Stimulated activated CD8-positive, alpha-beta memory T cell treated with anti-CD3 and anti-CD28 coated beads, Interleukin-12 subunit alpha, Interleukin-12 subunit beta, amount 100 ng/mL, for 24 hours (primary cell): ENCODE measurements around the gene FOXD2.

Experiments used
- DNase-seq: peaks from one replicate; pipeline ENCODE4 v3.0.0-alpha.2; 2020; ENCODE audit errors: extremely low read depth

The FOXD2 gene

DNA sequence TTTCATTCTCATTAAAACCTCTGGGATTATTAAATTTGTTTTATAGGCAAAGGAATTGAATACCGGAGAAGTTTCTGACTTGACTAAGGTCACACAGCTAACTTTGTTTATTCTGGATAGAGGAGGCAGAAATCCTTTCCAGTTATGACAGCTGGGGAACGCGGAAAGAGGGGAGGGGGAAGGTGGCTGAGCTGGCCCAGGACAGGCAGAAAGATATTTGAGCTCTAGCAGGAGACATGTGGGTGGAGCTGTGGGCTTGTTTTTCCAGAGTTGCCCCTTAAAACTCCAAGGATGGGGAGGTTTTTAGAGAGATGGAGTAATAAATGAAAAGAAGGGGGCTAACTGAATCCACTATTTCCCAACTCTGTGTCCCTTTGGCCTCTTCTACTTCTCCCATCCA lies 27.8 kb downstream of the FOXD2 start:
- no peak for DNase-seq

DNA sequence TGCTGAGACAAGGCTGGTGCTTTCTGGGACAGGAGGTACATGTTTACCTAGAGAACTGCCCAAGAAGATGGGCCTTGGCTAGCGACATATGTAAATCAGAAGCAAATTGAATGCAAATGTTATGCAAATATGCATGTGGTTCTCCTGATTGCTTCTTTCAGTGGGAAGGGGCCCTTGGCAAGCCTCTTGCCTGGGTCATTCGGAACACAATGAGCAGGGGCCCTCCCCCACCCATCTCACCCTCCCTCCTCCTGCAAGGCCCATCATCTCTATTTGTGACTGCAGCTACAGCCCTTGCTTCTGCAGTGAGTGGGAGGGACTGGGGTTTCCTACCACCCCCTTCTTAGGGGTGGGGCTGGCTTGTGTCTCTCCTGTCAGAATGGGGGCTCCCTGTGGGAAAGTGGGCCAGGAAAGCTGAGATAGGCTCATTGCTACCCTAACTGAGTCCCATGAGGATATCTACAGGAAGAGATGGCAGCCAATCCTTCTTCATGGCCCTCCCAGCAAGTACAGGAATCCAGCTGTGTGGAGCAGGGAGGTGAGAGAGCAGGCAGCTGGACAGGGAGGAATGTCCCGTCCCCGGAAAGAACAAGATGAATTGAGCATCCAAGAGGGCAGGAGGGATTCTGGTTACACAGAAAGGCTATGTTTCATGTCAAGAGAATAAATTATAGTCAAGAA lies 31.0 kb downstream of the FOXD2 start:
- no peak for DNase-seq

DNA sequence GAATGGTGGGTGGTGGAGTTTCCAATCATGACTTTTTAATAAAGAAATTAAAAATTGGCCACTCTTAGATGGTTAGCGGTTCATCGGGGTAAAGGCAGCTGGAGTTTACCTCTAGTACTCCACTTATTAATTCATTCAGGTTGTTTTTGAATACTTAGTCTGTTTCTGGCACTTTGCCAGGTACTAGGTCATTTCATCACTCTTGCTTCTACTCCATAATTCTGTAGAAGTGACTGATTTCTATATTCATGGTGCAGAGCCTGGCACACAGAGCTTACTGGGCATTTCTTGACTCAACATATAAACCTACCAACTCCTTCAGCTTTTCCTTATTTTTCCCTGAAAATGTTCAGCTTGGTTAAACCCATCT lies 31.5 kb downstream of the FOXD2 start:
- no peak for DNase-seq

DNA sequence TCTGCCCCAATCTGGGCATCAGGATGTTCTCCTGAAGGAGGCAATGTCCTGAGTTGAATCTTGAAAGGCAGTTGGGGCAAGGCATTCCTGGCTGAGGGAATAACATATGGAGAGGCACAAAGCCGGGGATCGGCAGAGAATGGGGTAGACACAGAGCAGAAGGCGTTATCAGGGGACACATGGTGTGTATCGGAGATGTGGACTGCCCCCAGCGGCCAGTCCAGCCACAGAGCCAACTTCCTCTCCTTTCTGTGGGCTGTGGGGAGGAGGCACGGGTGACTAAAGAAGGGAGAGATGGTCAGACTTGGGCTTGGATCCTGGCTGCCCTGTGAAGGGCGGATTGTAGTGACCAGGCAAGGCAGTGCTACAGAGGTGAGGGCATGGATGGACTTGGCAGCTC lies 32.1 kb downstream of the FOXD2 start:
- no peak for DNase-seq

DNA sequence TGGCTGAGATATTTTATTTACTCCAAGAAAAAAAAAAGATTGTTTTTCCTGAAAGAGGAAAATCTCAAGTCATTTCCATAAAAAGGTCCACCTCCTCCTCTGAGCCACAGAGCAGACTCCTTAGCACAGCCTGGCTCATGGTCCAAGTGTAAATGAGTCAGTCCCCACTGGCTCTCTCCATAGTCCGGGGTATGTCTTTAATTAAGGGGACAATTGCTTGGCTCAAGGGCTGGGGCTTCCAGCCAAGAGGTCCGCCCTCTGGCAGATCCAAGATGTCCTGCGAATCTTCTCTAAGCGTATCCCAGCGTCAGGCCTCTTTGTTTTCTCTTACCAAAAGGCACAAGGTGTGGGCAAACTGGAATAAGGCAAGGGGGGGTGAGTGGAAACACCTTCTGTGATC lies 33.3 kb downstream of the FOXD2 start:
- DNase-seq, result no peak

DNA sequence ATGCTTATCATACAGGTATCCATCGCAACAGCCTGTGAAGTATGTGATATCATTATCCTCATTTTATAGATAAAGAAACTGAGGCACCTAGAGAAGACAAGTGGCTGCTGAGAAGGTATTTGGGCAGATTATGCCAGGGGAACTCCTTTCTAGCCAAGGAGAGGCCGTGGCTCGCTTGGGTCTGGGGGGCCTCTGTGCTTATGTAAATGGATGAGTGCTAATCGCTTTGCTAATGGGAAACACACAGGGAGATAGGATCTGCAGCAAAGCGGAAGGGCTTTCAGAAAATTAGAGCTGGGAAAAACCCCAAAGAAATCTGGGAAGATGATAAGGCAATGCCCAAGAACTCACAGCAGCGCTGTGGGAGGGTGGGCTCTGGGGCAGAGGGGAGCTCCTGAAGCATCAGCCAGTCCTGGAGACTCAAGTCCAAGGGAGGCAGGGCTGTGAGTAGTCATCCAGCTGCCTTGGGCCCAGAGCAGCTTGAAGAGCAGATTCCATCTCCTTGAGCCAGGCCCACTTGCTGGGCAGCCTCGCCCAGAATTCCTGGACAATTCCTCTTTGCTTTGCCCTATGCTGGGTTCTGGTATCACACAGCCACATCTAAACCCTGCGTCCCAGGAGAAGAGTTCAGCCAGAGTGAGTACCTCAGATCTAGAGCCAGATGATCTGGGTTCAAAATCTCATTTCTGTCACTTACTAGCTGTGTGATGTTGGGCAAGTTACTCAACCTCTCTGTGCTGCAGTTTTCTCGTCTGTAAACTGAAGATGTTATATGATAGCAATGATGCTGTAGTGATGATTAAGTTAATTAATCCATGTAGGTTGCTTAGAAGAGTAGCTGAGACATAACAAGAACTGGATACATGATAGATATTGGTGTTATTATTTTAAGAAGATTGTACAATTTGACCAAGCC lies 36.7 kb downstream of the FOXD2 start:
- no peak for DNase-seq

DNA sequence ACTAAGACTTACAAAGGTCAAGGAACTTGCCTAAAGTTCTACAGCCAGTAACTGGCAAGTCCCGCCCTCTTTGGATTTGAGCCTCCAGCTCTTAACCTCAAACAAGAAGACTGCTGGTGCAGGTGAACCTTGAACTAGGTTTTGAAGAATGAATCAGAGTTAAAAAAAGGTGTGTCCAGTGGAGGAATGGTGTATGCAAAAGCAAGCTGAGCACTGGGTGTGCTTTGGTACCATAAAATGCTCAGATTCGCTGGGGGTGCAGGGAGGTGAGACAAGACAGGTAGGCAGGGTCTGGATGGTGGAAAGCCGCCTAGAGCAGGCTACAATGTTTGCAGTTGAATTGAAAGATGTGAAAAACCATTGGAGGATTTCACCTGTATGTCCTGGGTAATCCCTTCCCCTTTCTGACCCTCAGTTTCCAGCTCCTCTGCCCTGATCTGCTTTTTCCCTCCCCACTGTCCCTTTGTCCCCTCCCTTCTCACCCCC lies 39.8 kb downstream of the FOXD2 start:
- DNase-seq, result no peak

DNA sequence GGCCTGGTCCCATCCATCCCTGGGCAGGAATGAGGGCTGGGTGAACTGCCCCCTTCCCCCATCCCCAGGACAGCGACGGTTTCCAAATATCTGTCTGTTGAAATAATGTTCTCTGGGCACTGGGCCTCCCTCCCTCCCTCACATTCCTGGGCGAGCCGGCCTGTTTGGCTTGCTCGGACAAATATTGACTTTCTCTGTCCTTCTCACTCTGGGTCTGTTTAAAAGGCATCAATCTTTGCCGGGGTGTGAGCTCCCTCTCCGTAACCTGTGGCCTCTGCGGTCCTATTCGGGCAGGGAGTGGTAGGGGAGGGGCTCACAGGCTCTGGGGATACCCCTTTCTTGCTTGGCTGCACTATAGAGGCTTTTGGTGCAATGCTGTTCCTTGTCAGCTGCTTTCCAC lies 40.2 kb downstream of the FOXD2 start:
- no peak for DNase-seq

DNA sequence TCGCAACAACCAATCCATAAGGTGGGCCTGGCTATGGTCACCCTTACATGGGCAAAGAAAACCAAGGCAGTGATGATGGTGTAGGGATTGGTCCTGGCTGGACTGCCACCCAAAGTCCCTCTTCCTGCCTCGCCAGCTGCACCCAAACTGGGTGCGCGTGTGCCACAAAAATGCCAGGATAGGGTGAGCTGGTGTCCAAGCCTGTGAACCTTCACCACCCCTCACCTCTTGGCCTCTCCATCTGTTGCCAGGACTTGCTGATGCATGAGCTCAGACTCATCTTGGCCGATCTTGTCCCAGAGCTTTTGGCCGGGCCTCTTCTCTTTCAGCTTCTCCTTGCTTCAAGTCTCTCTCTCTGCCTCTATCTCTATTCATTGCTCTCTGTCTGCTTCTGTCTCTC lies 41.8 kb downstream of the FOXD2 start:
- no peak for DNase-seq

DNA sequence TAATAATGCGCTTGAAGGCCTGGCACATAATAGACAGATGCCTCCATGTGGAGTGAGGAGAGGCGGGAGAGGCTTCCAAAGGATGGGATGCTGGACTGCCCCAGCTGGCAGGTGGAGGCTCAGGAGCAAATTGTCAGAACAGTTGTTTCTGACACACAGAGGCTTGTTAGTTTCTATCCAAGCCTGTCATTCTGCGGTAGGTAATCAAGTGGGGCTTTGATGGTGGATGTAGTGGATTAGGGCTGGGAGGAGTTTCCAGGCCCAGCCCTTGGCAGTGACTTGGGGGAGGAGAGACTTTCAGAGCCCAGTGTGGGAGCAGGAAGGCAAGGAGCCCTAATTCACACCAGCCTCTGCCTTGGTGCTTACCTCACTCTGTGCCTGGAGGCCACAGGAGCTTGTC lies 44.1 kb downstream of the FOXD2 start:
- DNase-seq, result no peak

DNA sequence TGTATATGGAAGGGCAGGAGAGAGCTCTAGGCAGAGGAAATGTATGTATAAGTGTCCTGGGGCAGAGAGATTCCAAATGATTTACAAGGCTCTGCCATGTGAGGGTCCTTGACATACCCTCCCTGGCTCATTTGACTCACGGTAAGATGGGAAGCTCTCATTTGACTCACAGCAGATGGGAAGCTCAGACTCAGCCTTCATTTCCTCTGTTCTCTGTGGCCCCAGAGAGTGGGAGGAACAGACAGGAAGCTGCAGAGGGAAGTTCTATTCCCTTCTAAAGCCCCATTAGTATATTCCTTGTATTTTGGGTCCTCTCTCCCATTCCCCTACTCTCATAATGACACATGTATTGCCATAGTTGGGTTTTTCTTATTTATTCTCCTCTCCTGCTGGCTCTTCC lies 44.9 kb downstream of the FOXD2 start:
- no peak for DNase-seq

DNA sequence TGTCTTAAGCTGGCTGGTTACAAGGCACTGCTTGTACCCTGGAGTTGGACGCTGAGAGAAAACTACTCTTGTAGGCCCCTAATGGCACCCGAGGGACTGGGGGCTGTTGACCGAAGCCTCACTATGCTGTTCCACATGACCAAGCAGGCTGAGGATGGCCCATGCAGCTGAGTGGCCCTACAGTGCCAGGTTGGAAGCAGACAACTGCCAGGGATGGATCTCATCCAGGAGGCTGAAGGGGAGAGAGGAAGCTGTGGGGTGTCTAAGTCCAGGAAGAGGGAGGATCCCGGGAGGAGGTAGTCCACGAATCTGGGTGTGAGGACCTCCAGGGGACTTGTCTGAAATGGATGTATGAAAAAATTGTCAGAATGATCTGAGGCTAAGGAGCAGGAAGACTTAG lies 45.8 kb downstream of the FOXD2 start:
- DNase-seq, result no peak

DNA sequence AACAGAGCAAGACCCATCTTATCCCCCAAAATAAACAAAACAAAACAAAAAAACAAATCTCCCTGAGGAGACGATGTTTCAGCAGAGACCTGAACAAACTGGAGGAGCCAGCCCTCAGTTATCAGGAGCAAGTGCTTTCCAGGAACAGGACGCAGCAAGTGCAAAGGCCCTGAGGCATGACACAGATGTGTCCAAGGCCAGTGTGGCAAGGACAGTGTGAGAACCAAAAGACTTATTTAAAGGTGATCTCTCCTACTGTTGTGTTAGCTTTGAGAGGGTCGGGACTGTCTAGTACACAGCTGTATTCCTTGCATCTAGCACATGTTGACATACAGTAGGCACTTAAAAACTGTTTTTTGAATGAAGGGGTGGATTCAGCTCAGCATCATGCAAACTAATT lies 48.0 kb downstream of the FOXD2 start:
- DNase-seq, result no peak

DNA sequence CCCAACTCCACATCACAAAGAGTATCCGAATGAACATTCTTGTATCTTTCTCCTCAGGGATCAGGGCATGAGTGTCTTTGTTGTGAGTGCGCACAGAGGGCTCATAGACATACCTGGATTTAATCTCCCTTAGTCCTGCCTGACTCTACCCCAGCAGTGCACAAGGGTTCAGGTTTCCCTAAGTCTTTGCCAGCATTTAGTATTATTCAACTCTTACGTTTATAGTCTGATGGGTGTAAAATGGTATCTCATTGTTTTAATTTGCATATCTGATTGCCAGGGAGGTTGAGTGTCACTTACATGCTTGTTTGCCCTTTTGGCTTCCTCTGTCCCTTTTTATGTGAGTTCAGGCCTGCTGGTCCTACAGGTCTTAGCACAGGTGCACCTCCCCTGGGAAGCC lies 49.5 kb downstream of the FOXD2 start:
- DNase-seq, result no peak

DNA sequence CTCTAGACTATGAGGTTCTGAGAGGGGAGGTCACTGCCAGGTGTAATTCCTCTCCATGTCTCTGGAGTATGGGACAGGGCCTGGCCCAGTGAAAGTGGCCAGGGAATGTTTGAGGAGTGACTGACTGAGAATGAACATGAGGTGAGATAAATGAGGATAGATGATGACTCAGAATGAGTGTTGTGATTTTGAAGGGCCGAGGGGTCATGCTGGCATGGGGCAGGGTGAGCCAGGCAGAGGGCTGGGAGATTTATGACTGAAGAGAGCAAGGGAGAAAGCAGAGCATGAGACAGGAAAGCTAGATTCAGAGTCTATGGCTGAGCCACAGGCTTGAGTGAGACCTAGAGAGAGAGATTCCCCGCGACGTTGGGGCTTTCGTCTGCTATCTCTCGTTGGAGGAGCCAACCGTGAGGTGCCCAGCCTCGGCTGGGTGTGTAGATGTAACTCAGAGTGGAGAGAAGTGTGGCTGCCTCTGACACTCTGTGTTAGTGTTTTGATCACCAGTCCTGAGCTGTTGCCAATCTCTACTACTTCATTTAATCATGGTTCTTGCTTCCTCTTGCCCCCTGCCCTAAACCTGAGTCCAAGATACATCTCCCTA lies 50.1 kb downstream of the FOXD2 start:
- no peak for DNase-seq
